ENCODE results near the gene GGT5. TPM values are rescaled to one million over a fixed set of nuclear protein-coding genes. Genes with fewer than 3 reads are reported as not detected.

Gene GGT5
- total and polyA plus RNA-seq, 2 of the 13 experiments (the other 11 are each of a cell fraction or from before 2014, with no cell fraction given), result 0.69 to 3.1 TPM

- TF ChIP-seq ZNF746 (CRISPR knock-in tag; IDR thresholded peaks at IDR 0.05) (no peak), ZNF850 (CRISPR knock-in tag; conservative IDR thresholded peaks at IDR 0.05) (no peak), ZFP82 (CRISPR knock-in tag; IDR thresholded peaks at IDR 0.05; ENCODE audit: borderline replicate concordance) (no peak), ZNF747 (CRISPR knock-in tag; IDR thresholded peaks at IDR 0.05; ENCODE audit: borderline replicate concordance) (no peak), NKX3-1 (CRISPR knock-in tag; IDR thresholded peaks at IDR 0.05) (no peak), ZNF468 (CRISPR knock-in tag; IDR thresholded peaks at IDR 0.05) (no peak), ARID3A (IDR thresholded peaks at IDR 0.05; ENCODE audit: low read depth, low read length) (no peak), FOXK2 (IDR thresholded peaks at IDR 0.05) (no peak), BRF2 (CRISPR knock-in tag; IDR thresholded peaks at IDR 0.05) (no peak), MLX (CRISPR knock-in tag; IDR thresholded peaks at IDR 0.05) (no peak), BCL3 (CRISPR knock-in tag; IDR thresholded peaks at IDR 0.05) (no peak), SAFB2 (CRISPR knock-in tag; IDR thresholded peaks at IDR 0.05; ENCODE audit: borderline replicate concordance, low read depth) (no peak), CBFB (CRISPR knock-in tag; IDR thresholded peaks at IDR 0.05) (no peak), BRCA1 (CRISPR knock-in tag; IDR thresholded peaks at IDR 0.05) (no peak), ZSCAN12 (CRISPR knock-in tag; IDR thresholded peaks at IDR 0.05) (no peak), JUN (CRISPR knock-in tag; IDR thresholded peaks at IDR 0.05) (no peak), STAG1 (CRISPR knock-in tag; IDR thresholded peaks at IDR 0.05) (peak; percentile 95), CREB3 (CRISPR knock-in tag; IDR thresholded peaks at IDR 0.05) (no peak), ISX (CRISPR knock-in tag; conservative IDR thresholded peaks at IDR 0.05) (no peak), SMC3 (IDR thresholded peaks at IDR 0.05; ENCODE audit: low read length) (peak; percentile 65; the same call in 1 of the 2 replicates), MAFF (IDR thresholded peaks at IDR 0.05; ENCODE audit: low read depth, low read length) (no peak), ESRRA (CRISPR knock-in tag; IDR thresholded peaks at IDR 0.05; ENCODE audit: low read depth) (no peak), CSRNP2 (CRISPR knock-in tag; conservative IDR thresholded peaks at IDR 0.05; ENCODE audit: low read depth) (no peak), RAD51 (IDR thresholded peaks at IDR 0.05; ENCODE audit: borderline replicate concordance) (no peak)
These were observed 2.9 kb upstream of the GGT5 start (continued) for GRCh38 chr22:24247564-24248344.

Measured in HepG2 (cell line).